Mesothelial cell of epicardium (in vitro differentiated cells): ENCODE results near the gene MYO18A. TPM values are rescaled to one million over a fixed set of nuclear protein-coding genes. Genes with fewer than 3 reads are reported as not detected.

ENCODE experiments used
- DNase-seq, 2 experiments: peaks; one replicate each; pipeline ENCODE4 v3.0.0; 2021; ENCODE audit warnings: low spot score in 2 of 2; ENCODE audit not compliant: unreplicated experiment in 2 of 2
- H3K27ac Mint-ChIP-seq: 2 replicates; pipeline ENCODE4 v1.8.0; 2021; ENCODE audit warnings: mixed read lengths
- H3K27me3 Mint-ChIP-seq: 2 replicates; pipeline ENCODE4 v1.8.0; 2021; ENCODE audit warnings: low read depth, mixed read lengths
- H3K36me3 Mint-ChIP-seq: 2 replicates; pipeline ENCODE4 v1.8.0; 2021; ENCODE audit warnings: mixed read lengths
- H3K4me1 Mint-ChIP-seq: 2 replicates; pipeline ENCODE4 v1.8.0; 2021; ENCODE audit warnings: mixed read lengths
- H3K4me3 Mint-ChIP-seq: 2 replicates; pipeline ENCODE4 v1.8.0; 2021; ENCODE audit warnings: mild to moderate bottlenecking, moderate library complexity, mixed read lengths
- H3K9me3 Mint-ChIP-seq: 2 replicates; pipeline ENCODE4 v1.8.0; 2021; ENCODE audit warnings: mixed read lengths
- CTCF ChIP-seq: fragments of 200-600 bp; sonication (generic); IDR thresholded peaks from one replicate; pipeline ENCODE4 v1.5.0; 2021; ENCODE audit warnings: antibody characterized with exemption; ENCODE audit not compliant: unreplicated experiment
- total RNA-seq: library from RNA; stranded (reverse); gene quantifications from 3 replicates; pipeline ENCODE4 v1.2.1, GENCODE V29; 2021

MYO18A gene
- total RNA-seq, 1 donor from 2014 or later: 58.4 TPM

GRCh38 chr17:29096094-29096493 is 84.1 kb downstream of the MYO18A start:
- Mint-ChIP-seq H3K36me3 (peaks cover 21% of the 10 kb centered on the region), H3K9me3 (no peaks in the 10 kb centered on the region), H3K4me3 (no peak overlapping the region), H3K27ac (no peak overlapping the region), H3K4me1 (peaks cover 8% of the 10 kb centered on the region), H3K27me3 (no peaks in the 10 kb centered on the region)
- no peak for TF ChIP-seq CTCF
- DNase-seq: no peak

- Mint-ChIP-seq H3K27me3 (no peaks in the 10 kb centered on the region), H3K9me3 (no peaks in the 10 kb centered on the region), H3K36me3 (peaks cover 23% of the 10 kb centered on the region), H3K4me1 (peaks cover 8% of the 10 kb centered on the region), H3K27ac (no peak overlapping the region), H3K4me3 (no peak overlapping the region)
- TF ChIP-seq CTCF: no peak
- DNase-seq: no peak
Observed at GRCh38 chr17:29095439-29095838, 84.8 kb downstream of the MYO18A start.

GRCh38 chr17:29094101-29094708 is 86.0 kb downstream of the MYO18A start:
- DNase-seq: no peak
- H3K27me3 Mint-ChIP-seq: no peaks in the 10 kb centered on the region
- no peaks in the 10 kb centered on the region for H3K9me3 Mint-ChIP-seq
- H3K27ac Mint-ChIP-seq: no peak overlapping the region
- peaks cover 28% of the 10 kb centered on the region for H3K36me3 Mint-ChIP-seq
- H3K4me3 Mint-ChIP-seq: no peak overlapping the region
- TF ChIP-seq CTCF: no peak
- no peaks in the 10 kb centered on the region for H3K4me1 Mint-ChIP-seq

- H3K36me3 Mint-ChIP-seq: peaks cover 30% of the 10 kb centered on the region
- no peak for TF ChIP-seq CTCF
- no peaks in the 10 kb centered on the region for H3K9me3 Mint-ChIP-seq
- H3K4me1 Mint-ChIP-seq: no peaks in the 10 kb centered on the region
- no peak for DNase-seq
- H3K27ac Mint-ChIP-seq: no peak overlapping the region
- H3K27me3 Mint-ChIP-seq: no peaks in the 10 kb centered on the region
- no peak overlapping the region for H3K4me3 Mint-ChIP-seq
Observed at GRCh38 chr17:29093090-29093871, 86.9 kb downstream of the MYO18A start.

GRCh38 chr17:29091606-29092289 is 88.5 kb downstream of the MYO18A start:
- H3K27ac Mint-ChIP-seq: no peak overlapping the region
- no peak for DNase-seq
- H3K4me3 Mint-ChIP-seq: no peak overlapping the region
- H3K4me1 Mint-ChIP-seq: no peaks in the 10 kb centered on the region
- H3K27me3 Mint-ChIP-seq: no peaks in the 10 kb centered on the region
- H3K36me3 Mint-ChIP-seq: peaks cover 32% of the 10 kb centered on the region
- no peaks in the 10 kb centered on the region for H3K9me3 Mint-ChIP-seq
- TF ChIP-seq CTCF: no peak
